Brain microvascular endothelial cell (primary cell): ENCODE results near the gene CD82.

Source experiments
- DNase-seq: peaks from one replicate; pipeline ENCODE4 v3.0.0-alpha.2; 2020
- H3K27ac ChIP-seq: fragments of 250-450 bp; sonication (Bioruptor Pico); 2 replicates; pipeline ENCODE4 v1.5.1; 2020; ENCODE audit warnings: mild to moderate bottlenecking, moderate library complexity
- H3K27me3 ChIP-seq: fragments of 250-450 bp; sonication (Bioruptor Pico); replicated peaks from 2 replicates; pipeline ENCODE4 v1.5.1; 2020; ENCODE audit warnings: mild to moderate bottlenecking
- H3K36me3 ChIP-seq: fragments of 250-450 bp; sonication (Bioruptor Pico); replicated peaks from 2 replicates; pipeline ENCODE4 v1.5.1; 2020; ENCODE audit warnings: mild to moderate bottlenecking
- H3K4me3 ChIP-seq: 2 replicates; pipeline ENCODE4 v1.5.1; 2011; ENCODE audit warnings: low read depth, mild to moderate bottlenecking, control low read depth, low read length, moderate library complexity
- in situ Hi-C: cut with HindIII; loops from 2 replicates; pipeline ENCODE4 v1.10.0; 2017; ENCODE audit warnings: low sequenced_read_pairs, low pct_ligation_motif_present
- TF ChIP-seq, protein P1 (sequence below): IDR thresholded peaks from 2 replicates; pipeline ENCODE4 v1.5.1; 2011; ENCODE audit warnings: low read depth, mild to moderate bottlenecking, moderate library complexity, low read length, control low read depth, inconsistent platforms; ENCODE audit errors: missing control alignments

Gene CD82, protein sequence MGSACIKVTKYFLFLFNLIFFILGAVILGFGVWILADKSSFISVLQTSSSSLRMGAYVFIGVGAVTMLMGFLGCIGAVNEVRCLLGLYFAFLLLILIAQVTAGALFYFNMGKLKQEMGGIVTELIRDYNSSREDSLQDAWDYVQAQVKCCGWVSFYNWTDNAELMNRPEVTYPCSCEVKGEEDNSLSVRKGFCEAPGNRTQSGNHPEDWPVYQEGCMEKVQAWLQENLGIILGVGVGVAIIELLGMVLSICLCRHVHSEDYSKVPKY

DNA sequence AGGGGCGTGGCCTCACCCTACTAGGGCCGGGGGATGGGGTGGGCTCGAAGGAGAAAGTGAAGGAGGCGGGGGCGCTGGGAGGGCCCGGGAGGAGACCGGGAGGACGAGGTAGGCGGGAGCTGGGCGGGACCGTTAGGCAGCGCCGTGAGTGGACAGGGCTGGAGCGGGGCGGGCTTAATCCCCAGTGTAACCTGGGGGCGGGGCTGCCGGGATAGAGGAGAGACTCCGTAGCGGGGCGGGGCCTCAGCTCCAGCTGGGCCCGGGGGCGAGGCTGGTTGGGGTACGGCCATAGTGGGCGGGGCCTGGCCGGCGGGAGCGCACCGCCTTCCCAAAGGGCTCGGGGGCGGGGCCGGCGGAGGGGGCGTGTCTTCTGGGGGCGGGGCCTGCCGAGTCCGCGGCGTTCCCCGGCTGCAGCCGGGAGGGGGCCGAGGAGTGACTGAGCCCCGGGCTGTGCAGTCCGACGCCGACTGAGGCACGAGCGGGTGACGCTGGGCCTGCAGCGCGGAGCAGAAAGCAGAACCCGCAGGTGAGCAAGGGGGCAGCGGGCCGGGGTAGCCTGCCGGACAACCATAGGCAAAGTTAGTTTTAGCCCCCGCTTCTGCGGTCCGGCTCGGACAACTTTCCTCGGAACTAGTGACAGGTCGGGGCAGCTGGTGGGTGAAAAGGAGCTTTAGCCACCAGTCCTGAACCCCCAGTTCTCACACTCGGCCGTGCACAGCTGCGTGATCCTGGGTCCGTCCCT, at the start of gene CD82:
TSS of gene CD82 (plus strand) at position 453 of the 742 bp plus-strand sequence. CDS start 29,000 bp downstream, outside the sequence.
- Histone ChIP-seq H3K36me3 (no peaks in the 10 kb centered on the region), H3K4me3 (peak within 1 kb of the TSS; percentile 75), H3K27me3 (no peaks in the 10 kb centered on the region), H3K27ac (peak within 1 kb of the TSS; percentile 88)
- DNase-seq: peak; percentile 99
- TF ChIP-seq, protein P1, sequence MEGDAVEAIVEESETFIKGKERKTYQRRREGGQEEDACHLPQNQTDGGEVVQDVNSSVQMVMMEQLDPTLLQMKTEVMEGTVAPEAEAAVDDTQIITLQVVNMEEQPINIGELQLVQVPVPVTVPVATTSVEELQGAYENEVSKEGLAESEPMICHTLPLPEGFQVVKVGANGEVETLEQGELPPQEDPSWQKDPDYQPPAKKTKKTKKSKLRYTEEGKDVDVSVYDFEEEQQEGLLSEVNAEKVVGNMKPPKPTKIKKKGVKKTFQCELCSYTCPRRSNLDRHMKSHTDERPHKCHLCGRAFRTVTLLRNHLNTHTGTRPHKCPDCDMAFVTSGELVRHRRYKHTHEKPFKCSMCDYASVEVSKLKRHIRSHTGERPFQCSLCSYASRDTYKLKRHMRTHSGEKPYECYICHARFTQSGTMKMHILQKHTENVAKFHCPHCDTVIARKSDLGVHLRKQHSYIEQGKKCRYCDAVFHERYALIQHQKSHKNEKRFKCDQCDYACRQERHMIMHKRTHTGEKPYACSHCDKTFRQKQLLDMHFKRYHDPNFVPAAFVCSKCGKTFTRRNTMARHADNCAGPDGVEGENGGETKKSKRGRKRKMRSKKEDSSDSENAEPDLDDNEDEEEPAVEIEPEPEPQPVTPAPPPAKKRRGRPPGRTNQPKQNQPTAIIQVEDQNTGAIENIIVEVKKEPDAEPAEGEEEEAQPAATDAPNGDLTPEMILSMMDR: peak; percentile 30
- in situ Hi-C loops: no loop called here

GRCh38 chr11:44516688-44517507, 48.6 kb upstream of the CD82 start:
- in situ Hi-C loops: no loop called here
- DNase-seq: no peak
- H3K36me3 ChIP-seq: no peaks in the 10 kb centered on the region
- no peak overlapping the region for H3K4me3 ChIP-seq
- TF ChIP-seq, protein P1: no peak
- H3K27ac ChIP-seq: no peak overlapping the region
- H3K27me3 ChIP-seq: no peaks in the 10 kb centered on the region

GRCh38 chr11:44517541-44517940, 47.9 kb upstream of the CD82 start:
- in situ Hi-C loops: no loop called here
- no peaks in the 10 kb centered on the region for H3K27me3 ChIP-seq
- TF ChIP-seq, protein P1: no peak
- H3K4me3 ChIP-seq: no peak overlapping the region
- no peak for DNase-seq
- H3K36me3 ChIP-seq: no peaks in the 10 kb centered on the region
- no peak overlapping the region for H3K27ac ChIP-seq

DNA sequence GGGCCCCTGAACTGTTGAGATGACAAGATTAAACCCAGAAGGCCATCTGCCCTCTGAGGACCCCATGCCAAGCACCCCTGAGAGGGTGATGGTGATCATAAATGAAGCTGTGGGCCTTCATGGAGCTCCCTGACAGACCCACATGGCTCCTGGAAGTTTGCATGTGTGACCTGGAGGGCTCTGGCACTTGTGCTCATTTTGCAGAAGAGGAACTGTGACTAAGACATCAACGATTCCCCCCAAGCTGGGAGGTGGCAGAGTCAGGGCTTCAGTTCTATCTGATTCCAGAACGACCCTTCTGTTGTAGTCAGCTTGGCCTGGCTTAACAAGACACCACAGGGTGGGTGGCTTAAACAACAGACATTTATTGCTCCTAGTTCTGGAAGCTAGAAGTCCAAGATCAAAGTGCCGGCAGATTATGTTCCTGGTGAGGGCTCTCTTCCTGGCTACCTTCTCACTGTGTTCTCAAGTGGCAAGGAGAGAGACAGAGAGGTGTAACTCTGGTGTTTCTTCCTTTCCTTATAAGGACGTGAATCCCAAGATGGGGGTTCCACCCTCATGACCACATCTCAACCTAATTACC, 46.4 kb upstream of the CD82 start:
- TF ChIP-seq, protein P1: no peak
- Histone ChIP-seq H3K27ac (no peak overlapping the region), H3K27me3 (no peaks in the 10 kb centered on the region), H3K4me3 (no peak overlapping the region), H3K36me3 (no peaks in the 10 kb centered on the region)
- DNase-seq: no peak
- in situ Hi-C loops: no loop called here

GRCh38 chr11:44519989-44520737, 45.3 kb upstream of the CD82 start:
- TF ChIP-seq, protein P1: no peak

More at GRCh38 chr11:44519989-44520737, 45.3 kb upstream of the CD82 start:
- no peaks in the 10 kb centered on the region for H3K36me3 ChIP-seq
- in situ Hi-C loops: no loop called here
- H3K27ac ChIP-seq: no peak overlapping the region
- no peak for DNase-seq
- no peaks in the 10 kb centered on the region for H3K27me3 ChIP-seq
- H3K4me3 ChIP-seq: no peak overlapping the region
